GM18511 (cell line): ENCODE results near the gene AGTPBP1.
"Not testable (repeated sequence)": the region's sequence is repeated elsewhere in the genome, so short reads cannot be mapped to it uniquely, and the experiment has no call there.

Experiments used
- ATAC-seq: cut with Tn5 transposase; IDR thresholded peaks from one replicate; pipeline ENCODE4 v1.9.1; 2021; ENCODE audit warnings: mild to moderate bottlenecking, moderate library complexity; ENCODE audit not compliant: unreplicated experiment

Gene AGTPBP1, protein sequence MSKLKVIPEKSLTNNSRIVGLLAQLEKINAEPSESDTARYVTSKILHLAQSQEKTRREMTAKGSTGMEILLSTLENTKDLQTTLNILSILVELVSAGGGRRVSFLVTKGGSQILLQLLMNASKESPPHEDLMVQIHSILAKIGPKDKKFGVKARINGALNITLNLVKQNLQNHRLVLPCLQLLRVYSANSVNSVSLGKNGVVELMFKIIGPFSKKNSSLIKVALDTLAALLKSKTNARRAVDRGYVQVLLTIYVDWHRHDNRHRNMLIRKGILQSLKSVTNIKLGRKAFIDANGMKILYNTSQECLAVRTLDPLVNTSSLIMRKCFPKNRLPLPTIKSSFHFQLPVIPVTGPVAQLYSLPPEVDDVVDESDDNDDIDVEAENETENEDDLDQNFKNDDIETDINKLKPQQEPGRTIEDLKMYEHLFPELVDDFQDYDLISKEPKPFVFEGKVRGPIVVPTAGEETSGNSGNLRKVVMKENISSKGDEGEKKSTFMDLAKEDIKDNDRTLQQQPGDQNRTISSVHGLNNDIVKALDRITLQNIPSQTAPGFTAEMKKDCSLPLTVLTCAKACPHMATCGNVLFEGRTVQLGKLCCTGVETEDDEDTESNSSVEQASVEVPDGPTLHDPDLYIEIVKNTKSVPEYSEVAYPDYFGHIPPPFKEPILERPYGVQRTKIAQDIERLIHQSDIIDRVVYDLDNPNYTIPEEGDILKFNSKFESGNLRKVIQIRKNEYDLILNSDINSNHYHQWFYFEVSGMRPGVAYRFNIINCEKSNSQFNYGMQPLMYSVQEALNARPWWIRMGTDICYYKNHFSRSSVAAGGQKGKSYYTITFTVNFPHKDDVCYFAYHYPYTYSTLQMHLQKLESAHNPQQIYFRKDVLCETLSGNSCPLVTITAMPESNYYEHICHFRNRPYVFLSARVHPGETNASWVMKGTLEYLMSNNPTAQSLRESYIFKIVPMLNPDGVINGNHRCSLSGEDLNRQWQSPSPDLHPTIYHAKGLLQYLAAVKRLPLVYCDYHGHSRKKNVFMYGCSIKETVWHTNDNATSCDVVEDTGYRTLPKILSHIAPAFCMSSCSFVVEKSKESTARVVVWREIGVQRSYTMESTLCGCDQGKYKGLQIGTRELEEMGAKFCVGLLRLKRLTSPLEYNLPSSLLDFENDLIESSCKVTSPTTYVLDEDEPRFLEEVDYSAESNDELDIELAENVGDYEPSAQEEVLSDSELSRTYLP

DNA sequence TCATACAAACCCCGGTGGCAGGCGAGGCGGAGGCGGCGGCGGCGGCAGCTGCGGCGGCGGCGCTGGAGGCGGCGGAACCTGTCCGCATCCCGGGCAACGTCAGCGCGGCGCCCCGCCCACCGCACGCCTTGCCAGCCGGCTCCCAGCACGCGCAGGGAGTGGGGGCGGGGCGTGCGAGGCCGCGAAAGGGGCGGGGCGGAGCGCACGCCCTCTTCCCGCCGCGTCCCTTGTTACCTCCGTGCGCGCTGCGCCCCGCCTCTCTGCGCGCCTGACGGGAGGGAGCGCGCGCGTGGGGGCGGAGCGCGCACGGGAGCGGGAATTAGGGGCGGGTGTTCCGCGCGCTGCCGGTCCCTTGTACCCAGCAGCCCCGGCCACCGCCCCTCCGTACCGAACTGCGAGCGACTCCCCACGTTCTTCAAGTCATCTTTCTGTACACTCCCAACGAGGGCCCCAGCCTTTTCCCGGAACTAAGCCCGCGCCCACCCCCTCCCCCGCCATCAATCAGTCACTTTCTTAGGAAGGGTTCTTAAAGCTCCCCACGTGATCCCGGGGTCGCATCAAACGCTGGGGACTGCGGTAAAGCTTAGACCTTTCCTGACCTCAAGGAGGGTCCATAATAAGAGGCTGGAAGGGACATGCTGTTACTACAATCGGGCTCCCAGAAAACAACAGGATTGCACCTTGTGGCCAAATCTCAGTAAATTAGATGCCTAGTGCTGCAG lies at the start of gene AGTPBP1:
TSS of gene AGTPBP1 (minus strand) at position 80 of the 722 bp plus-strand sequence. CDS start 29,421 bp downstream, outside the sequence.
- peak; percentile 78 for ATAC-seq

DNA sequence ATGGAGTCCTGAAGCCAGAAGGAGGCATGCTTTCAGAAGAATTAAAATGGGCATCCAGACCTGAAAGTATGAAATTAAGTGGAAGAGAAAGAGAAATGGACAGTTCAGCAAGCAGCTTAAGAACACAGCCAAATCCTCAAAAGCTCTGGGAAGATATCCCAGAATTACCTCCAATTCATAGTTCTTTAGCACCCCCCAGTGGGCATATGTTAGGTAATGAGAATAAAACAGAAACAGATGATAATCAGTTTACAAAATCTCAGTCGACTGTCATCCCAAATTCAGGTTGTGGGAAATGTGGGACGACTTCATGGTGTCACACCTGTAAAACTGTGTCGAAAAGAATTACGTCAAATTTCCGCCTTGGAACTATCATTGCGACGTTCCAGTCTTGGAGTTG lies 44.4 kb upstream of the AGTPBP1 start:
- not testable (repeated sequence) for ATAC-seq

DNA sequence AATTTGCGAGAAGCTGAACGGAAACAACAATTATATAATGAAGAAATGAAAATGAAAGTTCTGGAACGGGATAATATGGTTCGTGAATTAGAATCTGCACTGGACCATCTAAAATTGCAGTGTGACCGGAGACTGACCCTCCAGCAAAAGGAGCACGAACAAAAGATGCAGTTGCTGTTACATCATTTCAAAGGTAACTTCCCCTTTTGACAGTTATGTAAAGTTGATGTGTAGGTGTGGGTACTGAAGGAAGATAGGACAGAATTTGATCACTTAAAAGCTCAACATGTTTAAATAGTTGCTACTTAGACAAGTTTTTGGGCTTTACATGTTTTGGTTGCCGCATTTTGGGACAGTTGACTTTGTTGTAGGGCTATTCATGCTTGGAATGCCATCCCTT lies 32.1 kb upstream of the AGTPBP1 start:
- ATAC-seq = not testable (repeated sequence)

DNA sequence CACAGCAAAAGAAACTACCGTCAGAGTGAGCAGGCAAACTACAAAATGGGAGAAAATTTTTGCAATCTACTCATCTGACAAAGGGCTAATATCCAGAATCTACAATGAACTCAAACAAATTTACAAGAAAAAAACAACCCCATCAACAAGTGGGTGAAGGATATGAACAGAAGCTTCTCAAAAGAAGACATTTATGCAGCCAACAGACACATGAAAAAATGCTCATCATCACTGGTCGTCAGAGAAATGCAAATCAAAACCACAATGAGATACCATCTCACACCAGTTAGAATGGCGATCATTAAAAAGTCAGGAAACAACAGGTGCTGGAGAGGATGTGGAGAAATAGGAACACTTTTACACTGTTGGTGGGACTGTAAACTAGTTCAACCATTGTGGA lies 20.0 kb upstream of the AGTPBP1 start:
- not testable (repeated sequence) for ATAC-seq

DNA sequence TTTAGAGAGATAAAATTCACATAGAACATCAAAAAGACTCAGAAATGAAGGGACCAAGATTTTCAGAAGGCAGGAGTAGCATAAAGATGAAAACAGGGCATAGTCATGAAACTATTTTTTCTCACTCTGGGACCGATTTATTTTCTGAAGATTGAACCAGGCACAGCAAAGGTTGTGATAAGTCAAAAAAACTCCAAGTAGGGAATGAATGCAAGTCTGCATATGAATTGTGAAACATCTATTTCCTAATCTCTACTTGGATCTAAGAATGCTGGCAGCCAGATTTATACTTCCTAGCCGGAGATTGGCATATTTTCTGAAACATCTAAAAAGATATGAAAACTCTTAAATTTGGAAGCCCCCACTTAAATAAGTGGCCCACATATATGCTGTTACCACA lies 16.0 kb upstream of the AGTPBP1 start:
- ATAC-seq = not testable (repeated sequence)

DNA sequence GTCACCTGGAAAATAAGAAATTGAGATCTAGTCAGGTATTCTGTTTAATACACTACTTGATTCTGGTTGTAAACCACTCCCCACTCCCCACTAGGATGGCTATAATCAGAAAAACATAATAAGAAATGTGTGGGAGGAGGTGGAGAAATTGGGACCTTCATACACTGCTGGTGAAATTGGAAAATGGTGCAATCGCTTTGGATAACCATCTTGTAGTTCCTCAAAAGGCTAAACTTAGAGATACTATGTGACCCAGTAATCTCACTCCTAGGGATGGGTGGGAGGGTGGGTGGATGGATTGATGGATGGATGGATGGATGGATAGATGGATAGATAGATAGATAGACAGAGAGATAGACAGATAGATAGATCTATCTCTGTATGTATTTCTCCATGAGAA lies 14.5 kb upstream of the AGTPBP1 start:
- not testable (repeated sequence) for ATAC-seq

DNA sequence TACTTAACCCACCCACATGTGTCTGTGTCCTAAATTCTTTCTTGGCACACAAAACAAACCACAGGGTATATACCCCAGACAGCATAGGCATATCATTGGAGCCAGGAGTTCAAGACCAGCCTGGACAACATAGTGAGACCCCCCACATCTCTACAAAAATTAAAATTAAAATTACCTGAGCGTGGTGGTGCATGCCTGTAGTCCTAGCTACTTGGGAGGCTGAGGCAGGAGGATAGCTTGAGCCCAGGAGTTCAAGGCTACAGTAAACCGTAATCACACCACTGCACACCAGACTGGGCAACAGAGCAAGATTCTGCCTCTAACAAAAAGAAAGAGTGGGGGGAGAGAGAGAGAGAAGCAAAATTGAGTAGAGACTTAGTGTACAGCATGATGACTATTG lies 4.6 kb upstream of the AGTPBP1 start:
- no peak for ATAC-seq

DNA sequence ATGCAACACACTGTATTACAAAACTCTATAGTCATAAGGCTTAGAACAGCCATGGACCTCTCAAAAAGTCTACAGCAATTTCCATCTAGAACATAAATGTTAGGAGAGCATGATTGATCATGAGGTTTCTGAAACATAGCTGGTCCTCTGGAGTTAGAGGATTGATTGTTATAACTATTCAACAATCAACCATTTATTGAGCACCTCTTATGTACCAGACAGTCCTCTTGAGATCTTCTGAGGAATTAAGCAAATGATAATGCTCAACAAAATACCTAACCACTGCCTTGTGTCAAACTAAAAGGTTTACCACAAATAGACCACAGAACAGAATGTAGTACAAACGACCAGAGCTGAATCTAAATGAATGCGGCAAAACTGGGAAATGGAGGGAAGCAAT lies 3.4 kb upstream of the AGTPBP1 start:
- ATAC-seq = no peak

DNA sequence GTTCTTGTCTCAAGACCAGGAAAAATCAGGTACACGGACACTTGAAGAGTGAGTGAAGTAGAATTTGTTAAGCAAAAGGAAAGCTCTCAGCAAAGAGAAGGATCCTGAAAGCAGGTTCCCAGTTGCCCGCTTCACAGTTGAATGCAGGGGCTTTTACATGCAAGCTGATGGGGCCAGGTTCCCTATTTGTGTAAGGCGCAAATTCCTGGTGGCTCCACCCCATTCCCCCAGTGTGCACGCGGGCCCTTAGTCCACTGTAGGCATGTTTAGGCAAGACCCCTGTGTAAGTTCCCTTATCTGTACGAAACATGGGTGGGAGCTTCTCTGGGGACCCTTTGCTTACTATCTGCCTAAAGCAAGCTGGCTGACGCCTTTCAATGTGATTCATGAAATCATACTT lies 2.7 kb upstream of the AGTPBP1 start:
- ATAC-seq = no peak

DNA sequence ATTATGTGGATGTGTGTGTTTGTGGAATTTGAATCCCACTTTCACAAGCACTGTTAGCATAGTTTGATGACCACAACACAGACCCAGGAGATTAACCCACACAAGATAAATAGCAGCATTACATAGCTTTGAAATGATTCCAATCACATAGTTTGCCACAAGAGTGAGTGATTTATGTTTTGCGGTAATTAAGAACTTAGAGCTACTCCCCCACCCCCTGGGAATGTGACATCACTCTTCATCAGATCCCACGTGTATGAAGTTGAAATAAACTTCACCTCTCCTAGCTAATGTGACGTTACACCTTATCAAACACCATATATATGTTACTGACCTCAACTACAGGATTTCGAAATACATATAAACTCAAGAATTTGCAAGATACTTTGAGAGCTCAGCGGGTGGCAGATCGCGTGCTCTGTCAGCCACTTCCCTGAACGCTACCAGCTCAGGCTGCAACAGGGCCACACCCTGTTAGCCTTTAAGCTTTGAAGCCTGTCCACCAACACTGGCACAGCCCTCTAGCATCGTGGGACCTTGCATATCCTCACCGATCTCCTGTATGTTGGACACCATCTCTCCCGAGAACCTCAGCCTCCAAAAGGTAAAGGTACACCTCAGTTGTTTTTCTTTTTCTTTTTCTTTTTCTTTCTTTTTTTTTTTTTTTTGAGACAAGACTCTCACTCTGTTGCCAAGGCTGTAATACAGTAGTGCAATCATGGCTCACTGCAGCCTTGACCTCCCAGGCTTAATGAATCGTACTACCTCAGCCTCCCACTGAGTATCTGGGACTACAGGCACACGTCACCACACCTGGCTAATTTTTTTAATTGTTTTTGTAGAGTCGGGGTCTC lies 1.7 kb upstream of the AGTPBP1 start:
- no peak for ATAC-seq

DNA sequence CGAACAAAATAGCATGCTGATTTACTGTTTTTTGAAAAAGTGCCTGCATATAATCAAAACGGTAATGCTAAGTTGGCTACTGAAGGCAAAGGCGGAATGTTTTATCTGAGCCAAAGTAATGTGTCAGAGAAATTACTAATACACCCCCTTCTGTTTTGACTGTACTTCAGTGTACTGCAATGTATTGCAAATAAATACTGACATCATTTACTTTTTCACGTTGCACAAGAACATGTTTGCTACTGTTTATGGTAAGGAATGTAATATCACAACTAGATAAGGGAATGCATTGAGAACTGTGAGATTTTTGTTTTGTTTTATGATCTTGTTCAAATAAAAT lies 813 bp upstream of the AGTPBP1 start:
- ATAC-seq = peak; percentile 0

DNA sequence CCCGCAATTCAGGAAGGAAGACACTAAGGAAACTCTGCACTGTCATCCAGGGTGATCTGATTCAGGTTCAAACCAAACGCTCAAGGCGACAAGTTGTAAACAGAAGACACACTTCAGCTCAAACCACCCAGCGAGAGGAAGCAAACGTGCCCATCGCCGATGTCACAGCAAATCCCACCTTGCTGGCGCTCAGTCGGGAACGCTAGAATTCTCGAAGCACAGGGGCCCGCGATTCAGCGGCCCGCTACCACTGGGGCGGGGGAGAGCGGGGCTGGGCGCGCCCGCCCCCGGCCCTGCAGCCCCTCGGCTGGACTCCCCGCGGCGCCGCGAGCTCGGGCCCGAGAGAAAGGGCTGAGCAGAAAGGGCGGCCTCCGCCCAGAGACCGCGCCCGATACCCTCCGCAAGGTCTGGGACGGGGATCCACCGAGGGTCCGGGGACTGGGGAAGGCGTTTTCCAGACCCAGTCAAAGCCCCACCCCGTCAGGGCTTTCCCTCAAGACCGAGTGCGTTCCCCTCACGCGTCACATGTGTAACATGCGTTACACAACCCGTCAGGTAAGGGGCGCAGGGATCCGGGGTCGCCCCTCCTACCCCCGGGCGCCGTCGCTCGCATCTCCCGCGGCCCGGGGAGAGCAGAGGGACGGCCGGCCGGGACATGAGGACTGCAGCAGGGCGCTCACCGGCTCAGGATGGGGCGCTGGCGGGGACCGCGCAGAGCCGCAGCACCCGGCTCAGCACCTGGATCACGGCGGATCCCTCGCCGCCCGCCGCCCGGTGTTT lies 469 bp downstream of the AGTPBP1 start:
- ATAC-seq = peak; percentile 52

DNA sequence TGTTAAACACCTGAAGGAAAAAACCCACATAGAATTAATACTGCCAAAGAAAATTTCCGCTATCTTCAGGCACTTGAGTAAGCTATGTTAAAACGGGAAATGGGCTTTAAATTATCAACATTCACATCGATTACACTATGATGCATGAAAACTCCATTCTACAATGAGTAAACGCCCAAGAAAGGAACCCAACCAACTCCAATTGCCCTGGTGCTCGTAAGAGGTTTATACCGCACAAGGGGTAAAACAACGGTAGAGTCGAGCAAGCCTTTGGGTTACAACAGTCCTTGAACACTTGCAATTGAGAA lies 1.0 kb downstream of the AGTPBP1 start:
- no peak for ATAC-seq

DNA sequence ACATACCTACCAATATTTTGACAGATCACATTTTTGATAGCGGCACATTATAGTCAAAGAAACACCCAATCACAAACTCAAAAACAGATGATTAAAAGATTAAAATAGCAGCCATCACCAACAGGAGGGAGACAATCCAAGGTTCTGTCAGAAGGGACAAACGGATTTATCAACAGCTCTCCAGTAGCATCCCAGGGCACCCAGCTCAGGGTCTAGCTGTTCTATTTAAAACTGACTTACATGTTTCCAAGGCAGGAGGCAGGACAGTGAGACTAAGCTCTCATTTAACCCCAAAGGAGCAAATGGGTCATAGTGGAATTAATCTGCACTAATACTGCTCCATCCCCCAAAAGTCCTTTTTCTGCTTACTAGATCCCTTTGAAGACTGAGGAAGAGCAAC lies 3.2 kb downstream of the AGTPBP1 start:
- no peak for ATAC-seq

DNA sequence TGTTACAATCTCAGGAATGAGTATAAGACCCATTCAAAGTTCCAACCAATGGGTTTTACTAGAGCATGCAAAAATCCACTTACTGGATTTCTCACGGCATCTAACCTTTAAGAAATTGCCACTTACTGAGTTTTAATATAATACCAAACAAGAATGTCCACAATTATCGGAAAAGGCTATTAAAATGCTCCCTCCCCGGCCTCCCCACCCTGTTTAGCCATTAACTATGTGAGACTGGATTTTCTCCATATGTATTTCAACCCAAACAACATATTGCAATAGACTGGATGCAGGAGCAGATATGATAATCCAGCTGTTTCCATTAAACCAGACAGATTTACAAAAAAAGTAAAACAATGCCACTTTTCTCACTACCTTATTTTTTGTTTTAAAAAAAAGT lies 4.1 kb downstream of the AGTPBP1 start:
- no peak for ATAC-seq

DNA sequence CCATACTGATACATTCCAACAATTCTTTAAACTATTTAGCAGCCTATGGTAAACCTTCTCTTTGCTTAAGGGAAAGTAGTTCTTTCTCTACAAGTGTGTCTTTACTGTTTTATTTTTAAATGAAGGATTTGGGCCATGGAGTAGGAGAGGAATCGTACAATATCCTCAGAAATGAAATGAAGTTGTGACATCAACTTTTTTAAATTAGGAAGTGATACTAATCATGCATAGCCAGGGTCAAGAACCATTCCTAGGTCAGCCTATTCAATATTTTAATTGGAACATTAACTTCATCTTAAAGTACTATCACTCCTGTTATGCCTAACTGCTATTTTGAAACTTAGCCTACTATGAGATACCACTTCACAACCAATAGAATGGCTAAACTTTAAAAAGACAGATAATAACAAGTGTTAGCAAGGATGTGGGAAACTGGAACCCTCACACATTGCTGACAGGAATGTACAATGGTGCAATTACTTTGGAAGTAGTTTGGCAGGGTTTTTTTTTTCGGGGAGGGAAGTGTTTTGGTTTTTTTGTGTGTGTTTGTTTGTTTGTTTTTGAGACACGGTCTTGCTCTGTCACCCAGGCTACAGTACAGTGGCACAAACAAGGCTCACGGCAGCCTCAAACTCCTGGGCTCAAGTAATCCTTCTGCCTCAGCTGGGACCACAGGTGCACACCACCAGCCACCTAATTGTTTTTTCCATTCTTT lies 10.7 kb downstream of the AGTPBP1 start:
- no peak for ATAC-seq

DNA sequence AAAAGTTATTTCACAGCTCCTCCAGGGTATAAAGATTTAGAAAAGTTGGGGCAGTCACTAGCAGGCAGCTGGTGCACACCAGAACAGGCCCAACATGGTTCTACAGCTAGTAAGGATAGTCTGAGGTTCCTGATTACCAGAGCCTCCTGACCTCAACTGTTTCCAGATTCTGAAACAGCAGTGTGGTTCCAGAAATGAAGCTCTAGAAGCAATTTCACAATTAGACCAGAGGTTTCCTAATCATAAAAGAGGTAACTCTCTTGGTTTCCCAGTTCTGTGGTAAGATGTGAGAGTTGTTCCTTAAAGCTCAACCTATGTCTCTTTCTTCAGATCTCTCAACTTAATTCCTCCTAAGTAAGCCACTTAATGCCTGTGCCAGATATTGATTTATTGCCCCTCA lies 11.9 kb downstream of the AGTPBP1 start:
- ATAC-seq = no peak

DNA sequence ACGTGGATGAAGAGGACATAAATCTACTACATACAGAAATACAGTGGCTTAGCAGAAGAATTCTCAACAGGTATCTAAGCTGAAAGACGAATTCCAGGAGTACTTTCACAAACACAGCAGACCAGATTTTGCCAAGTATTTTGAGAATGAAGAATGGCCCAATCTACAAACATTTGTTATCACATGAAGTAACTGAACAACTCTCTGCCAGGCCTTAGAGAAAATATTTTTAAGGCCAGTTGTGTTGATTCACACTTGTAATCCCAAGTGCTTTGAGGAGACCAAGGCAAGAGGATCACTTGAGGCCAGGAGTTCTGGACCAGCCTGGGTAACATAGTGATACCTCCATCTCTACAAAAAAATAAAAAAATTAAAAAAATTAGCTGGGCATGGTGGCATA lies 14.3 kb downstream of the AGTPBP1 start:
- no peak for ATAC-seq

DNA sequence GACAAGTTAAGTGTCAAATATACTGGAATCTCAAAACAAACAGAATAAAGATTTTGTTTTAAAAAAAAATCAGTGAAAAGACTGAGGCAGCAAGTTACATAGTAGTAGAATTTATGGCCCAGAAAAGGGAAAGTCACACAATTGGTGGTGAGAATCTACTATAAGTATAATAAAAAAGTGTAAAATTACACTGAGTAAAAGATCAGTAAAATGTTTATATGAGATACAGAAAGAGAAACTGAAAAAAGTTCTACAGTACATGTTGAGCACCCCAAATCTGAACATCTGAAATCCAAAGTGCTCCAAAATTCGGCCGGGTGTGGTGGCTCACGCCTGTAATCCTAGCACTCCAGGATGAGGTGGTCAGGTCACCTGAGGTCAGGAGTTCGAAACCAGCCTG lies 15.0 kb downstream of the AGTPBP1 start:
- no peak for ATAC-seq
